HepG2 (cell line): ENCODE measurements around the gene GPR65. TPM values are rescaled to one million over a fixed set of nuclear protein-coding genes. Genes with fewer than 3 reads are reported as not detected.
A peak's percentile ranks its signal among the peaks of the same experiment; 100 is the strongest.

Experiments
- AHDC1 ChIP-seq: sonication (generic); formaldehyde crosslinking; IDR thresholded peaks from 2 replicates; pipeline ENCODE4 v1.5.1; 2020; ENCODE audit warnings: mild to moderate bottlenecking, missing genetic modification reagents, borderline replicate concordance
- ETV5 ChIP-seq: IDR thresholded peaks from 2 replicates; pipeline ENCODE4 v1.6.1; 2018; ENCODE audit warnings: missing biosample characterization, missing genetic modification reagents, inconsistent platforms, borderline replicate concordance
- FOSL2 ChIP-seq: sonication (generic); formaldehyde crosslinking; IDR thresholded peaks from 2 replicates; pipeline ENCODE4 v1.4.0; 2020; ENCODE audit warnings: missing genetic modification reagents
- FOXA1 ChIP-seq, 2 experiments: fragments of 450-650 bp in 1 of 2; sonication (generic) in 1 of 2; formaldehyde crosslinking in 1 of 2; IDR thresholded peaks; 2 replicates each; pipeline versions ENCODE4 v1.4.0 to v1.6.1; 2016 to 2020; ENCODE audit warnings: missing genetic modification reagents in 1 of 2
- HDAC1 ChIP-seq: sonication (generic); formaldehyde crosslinking; IDR thresholded peaks from 2 replicates; pipeline ENCODE4 v1.5.1; 2020; ENCODE audit warnings: mild to moderate bottlenecking, missing genetic modification reagents
- HMG20B ChIP-seq: conservative IDR thresholded peaks from 2 replicates; pipeline ENCODE4 v1.6.1; 2016; ENCODE audit warnings: missing genetic modification reagents, missing compliant biosample characterization
- HNF1B ChIP-seq: sonication (generic); formaldehyde crosslinking; IDR thresholded peaks from 2 replicates; pipeline ENCODE4 v1.5.1; 2020; ENCODE audit warnings: mild to moderate bottlenecking, moderate library complexity, missing genetic modification reagents
- MEF2D ChIP-seq: sonication (generic); formaldehyde crosslinking; IDR thresholded peaks from 2 replicates; pipeline ENCODE4 v1.5.1; 2020; ENCODE audit warnings: mild to moderate bottlenecking, missing genetic modification reagents
- NR2F1 ChIP-seq, 2 experiments: fragments of 450-650 bp in 1 of 2; formaldehyde crosslinking in 1 of 2; IDR thresholded peaks; 2 replicates each; pipeline versions ENCODE4 v1.5.0 to v1.6.1; 2016 to 2020; ENCODE audit warnings: mild to moderate bottlenecking in 1 of 2, missing compliant biosample characterization in 1 of 2, missing genetic modification reagents in 1 of 2, moderate library complexity in 1 of 2
- PHF21A ChIP-seq: sonication (generic); formaldehyde crosslinking; IDR thresholded peaks from 2 replicates; pipeline ENCODE4 v1.5.0; 2020; ENCODE audit warnings: mild to moderate bottlenecking, missing genetic modification reagents
- SALL1 ChIP-seq: sonication (generic); formaldehyde crosslinking; IDR thresholded peaks from 2 replicates; pipeline ENCODE4 v1.8.0; 2022; ENCODE audit warnings: mild to moderate bottlenecking, missing genetic modification reagents
- SAP130 ChIP-seq: IDR thresholded peaks from 2 replicates; pipeline ENCODE4 v1.6.1; 2016; ENCODE audit warnings: low read depth
- SOX13 ChIP-seq, 3 experiments: fragments of 450-650 bp in 1 of 3; sonication (generic) in 1 of 3; formaldehyde crosslinking in 1 of 3; IDR thresholded peaks in 2 of 3; conservative IDR thresholded peaks in 1 of 3; 2 replicates each; pipeline versions ENCODE4 v1.5.0 to v1.6.1; 2016 to 2020; ENCODE audit warnings: antibody characterized with exemption in 1 of 3, mild to moderate bottlenecking in 1 of 3, missing compliant biosample characterization in 1 of 3, missing genetic modification reagents in 1 of 3, moderate library complexity in 1 of 3
- TARDBP ChIP-seq: sonication (generic); formaldehyde crosslinking; IDR thresholded peaks from 2 replicates; pipeline ENCODE4 v1.8.0; 2022; ENCODE audit warnings: mild to moderate bottlenecking, missing genetic modification reagents
- TCF7 ChIP-seq: sonication (generic); IDR thresholded peaks from 2 replicates; pipeline ENCODE4 v1.6.1; 2016; ENCODE audit warnings: antibody characterized with exemption, low read depth
- ZFY ChIP-seq: sonication (generic); formaldehyde crosslinking; IDR thresholded peaks from 2 replicates; pipeline ENCODE4 v1.4.0; 2020; ENCODE audit warnings: missing genetic modification reagents
- ZNF530 ChIP-seq: sonication (generic); formaldehyde crosslinking; IDR thresholded peaks from 2 replicates; pipeline ENCODE4 v1.5.0; 2020; ENCODE audit warnings: low read depth, mild to moderate bottlenecking, missing genetic modification reagents
- ZNF788 ChIP-seq: sonication (generic); formaldehyde crosslinking; IDR thresholded peaks from 2 replicates; pipeline ENCODE4 v1.5.0; 2020; ENCODE audit warnings: mild to moderate bottlenecking, missing genetic modification reagents, borderline replicate concordance
- ZNF878 ChIP-seq: sonication (generic); formaldehyde crosslinking; IDR thresholded peaks from 2 replicates; pipeline ENCODE4 v1.8.1; 2023; ENCODE audit warnings: mild to moderate bottlenecking, missing genetic modification reagents, moderate library complexity
- polyA plus RNA-seq, 8 experiments: library from polyadenylated mRNA; depleted of rRNA in 3 of 8; stranded (reverse) in 7 of 8; unstranded in 1 of 8; fragments of >200 nt; fragmentation: Illumina TruSeq in 4 of 8; extraction: Trizol in 4 of 8; gene quantifications; 2 replicates each; pipeline versions ENCODE4 v1.2.1 to v1.2.3, GENCODE V29; 2011 to 2016; ENCODE audit warnings: low read depth in 4 of 8, missing spikeins in 1 of 8, mixed read lengths in 1 of 8; ENCODE audit not compliant: insufficient read depth in 1 of 8
- total RNA-seq, 5 experiments: library from RNA; depleted of rRNA; stranded (reverse); fragments of >200 nt; fragmentation: Illumina TruSeq; extraction: Trizol; gene quantifications; 2 replicates each; pipeline ENCODE4 v1.2.3, GENCODE V29; 2016; ENCODE audit warnings: low read depth in 1 of 5

Gene GPR65
- total and polyA plus RNA-seq, 2 of the 13 experiments (the other 11 are each of a cell fraction or from before 2014, with no cell fraction given) = not detected

- 0 out of 2 replicates have a peak, but pooled peaks have one; percentile 14 for TF ChIP-seq SOX13 (IDR thresholded peaks at IDR 0.05)
- TF ChIP-seq SOX13 (CRISPR knock-in tag; conservative IDR thresholded peaks at IDR 0.05 in 1 of 2, IDR thresholded peaks at IDR 0.05 in 1 of 2) = peak in 1 of 2 experiments; percentile 72; a peak in 2 of 4 replicates
- TF ChIP-seq PHF21A = peak; percentile 55; the same call in 1 of the 2 replicates
- peak; percentile 12; the same call in 1 of the 2 replicates for TF ChIP-seq TARDBP (CRISPR knock-in tag)
- peak; percentile 56; the same call in 1 of the 2 replicates for TF ChIP-seq HNF1B (CRISPR knock-in tag)
- no peak for TF ChIP-seq ZFY
- TF ChIP-seq HDAC1 (CRISPR knock-in tag) = peak; percentile 52; the same call in 1 of the 2 replicates
- peak; percentile 68; the same call in 1 of the 2 replicates for TF ChIP-seq HMG20B
- peak; percentile 40; the same call in 1 of the 2 replicates for TF ChIP-seq FOSL2 (CRISPR knock-in tag)
- peak in 1 of 2 experiments; percentile 48; a peak in 1 of 4 replicates for TF ChIP-seq NR2F1 (CRISPR knock-in tag; IDR thresholded peaks at IDR 0.05)
- peak; percentile 32; the same call in 1 of the 2 replicates for TF ChIP-seq SAP130 (CRISPR knock-in tag)
- no peak for TF ChIP-seq FOXA1 (IDR thresholded peaks at IDR 0.05)
- TF ChIP-seq FOXA1 (CRISPR knock-in tag; IDR thresholded peaks at IDR 0.05) = peak; percentile 43; the same call in 1 of the 2 replicates
- peak; percentile 79; the same call in 1 of the 2 replicates for TF ChIP-seq AHDC1
- peak; percentile 93 for TF ChIP-seq MEF2D (CRISPR knock-in tag)
- peak; percentile 51; the same call in 1 of the 2 replicates for TF ChIP-seq SALL1 (CRISPR knock-in tag)
- TF ChIP-seq ZNF878 (CRISPR knock-in tag) = peak; percentile 51; the same call in 1 of the 2 replicates
- no peak for TF ChIP-seq ZNF530
- TF ChIP-seq ZNF788 (CRISPR knock-in tag) = peak; percentile 45; the same call in 1 of the 2 replicates
- TF ChIP-seq ETV5 (CRISPR knock-in tag) = peak; percentile 94; the same call in 1 of the 2 replicates
- peak; percentile 61 for TF ChIP-seq TCF7
These were observed 18.8 kb downstream of the GPR65 start (continued) for GRCh38 chr14:88023658-88024187.
